Activated gamma-delta T cell treated with Interleukin-2 at 50 U/mL for 16 hours (primary cell): ENCODE results near the gene ARIH2.
A peak's percentile ranks its signal among the peaks of the same experiment; 100 is the strongest.
"Not testable (repeated sequence)": the region's sequence is repeated elsewhere in the genome, so short reads cannot be mapped to it uniquely, and the experiment has no call there.

ENCODE experiments used
- DNase-seq: peaks from one replicate; pipeline ENCODE4 v3.0.0-alpha.2; 2020

The ARIH2 gene

DNA sequence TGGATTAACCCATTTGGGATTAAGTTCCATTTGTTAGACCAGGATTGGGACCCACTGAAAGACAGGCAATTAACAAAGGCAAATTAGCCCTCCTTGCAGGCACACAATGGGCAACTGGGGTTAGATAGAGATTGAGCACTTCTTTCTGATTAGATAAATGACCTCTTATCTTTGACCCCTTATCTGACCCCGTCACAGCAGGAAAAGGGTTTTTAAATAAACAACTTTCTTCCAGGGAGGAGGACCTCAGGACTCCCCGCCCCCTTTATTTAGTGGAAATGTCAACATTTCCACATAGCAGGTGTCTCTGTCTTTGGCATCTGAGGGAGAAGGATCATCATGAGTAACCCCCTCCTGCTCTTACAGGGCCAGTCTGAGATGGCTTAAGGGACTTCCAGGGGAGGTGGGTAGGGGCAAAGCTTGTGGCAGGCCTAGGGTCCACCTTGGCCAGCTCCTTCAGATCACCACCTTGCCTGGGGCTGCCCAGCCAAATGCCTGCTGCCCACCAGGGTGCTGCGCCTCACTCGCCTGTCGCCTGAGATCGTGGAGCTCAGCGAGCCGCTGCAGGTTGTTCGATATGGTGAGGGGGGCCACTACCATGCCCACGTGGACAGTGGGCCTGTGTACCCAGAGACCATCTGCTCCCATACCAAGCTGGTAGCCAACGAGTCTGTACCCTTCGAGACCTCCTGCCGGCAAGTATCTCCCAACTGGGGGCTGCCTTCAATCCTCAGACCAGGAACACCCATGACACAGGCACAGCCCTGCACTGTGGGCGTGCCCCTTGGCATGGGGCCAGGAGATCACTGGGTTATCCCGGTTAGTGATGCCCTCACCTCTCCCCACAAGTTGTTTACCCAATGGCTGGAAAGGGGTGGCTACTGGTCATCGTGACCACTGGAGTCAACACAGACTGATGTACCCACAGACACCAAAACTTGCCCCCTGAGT, 86.0 kb downstream of the ARIH2 start:
- DNase-seq = no peak

DNA sequence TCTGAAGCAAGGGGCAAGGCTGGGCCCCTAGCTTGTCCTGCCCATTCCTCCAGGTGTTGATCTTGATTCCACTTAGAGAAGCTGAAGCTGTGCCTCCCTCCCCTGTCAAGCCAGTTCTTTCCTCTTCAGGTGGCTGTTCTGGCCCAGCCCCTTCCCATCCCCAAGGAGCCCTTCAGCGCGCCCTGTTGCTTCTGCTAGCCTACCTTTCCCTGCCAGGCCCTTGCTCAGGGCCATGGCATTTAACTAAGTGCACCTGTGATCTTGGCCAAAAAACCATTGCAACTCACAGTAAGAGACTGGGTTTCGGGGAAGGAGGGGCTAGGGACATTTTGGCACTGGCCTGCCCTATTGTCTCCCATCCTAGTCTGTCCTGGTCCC, 86.7 kb downstream of the ARIH2 start:
- no peak for DNase-seq

DNA sequence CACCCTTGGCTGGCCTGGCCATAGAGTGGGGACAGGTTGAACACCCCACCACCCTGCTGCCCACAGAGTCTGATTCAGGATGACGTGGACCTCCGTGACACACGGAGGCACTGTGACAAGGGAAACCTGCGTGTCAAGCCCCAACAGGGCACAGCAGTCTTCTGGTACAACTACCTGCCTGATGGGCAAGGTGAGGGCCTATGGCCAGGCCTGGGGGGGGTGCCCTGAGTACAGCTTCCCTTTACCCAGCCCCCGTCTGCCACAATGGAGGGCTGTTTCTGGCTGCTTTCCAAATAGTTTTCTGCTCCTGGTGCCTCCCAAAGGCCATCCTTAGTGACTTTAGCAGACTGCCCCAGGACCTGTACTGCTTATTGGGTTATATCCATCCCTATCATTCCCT, 87.4 kb downstream of the ARIH2 start:
- DNase-seq = no peak

- no peak for DNase-seq
Observed at GRCh38 chr3:49006408-49007067, 87.9 kb downstream of the ARIH2 start.

- peak; percentile 97 for DNase-seq
Observed at GRCh38 chr3:49007068-49007770, 88.6 kb downstream of the ARIH2 start, which contains the start of gene WDR6. WDR6 (plus strand) TSS chr3:49007391; CDS start chr3:49007432, 41 bp downstream.

DNA sequence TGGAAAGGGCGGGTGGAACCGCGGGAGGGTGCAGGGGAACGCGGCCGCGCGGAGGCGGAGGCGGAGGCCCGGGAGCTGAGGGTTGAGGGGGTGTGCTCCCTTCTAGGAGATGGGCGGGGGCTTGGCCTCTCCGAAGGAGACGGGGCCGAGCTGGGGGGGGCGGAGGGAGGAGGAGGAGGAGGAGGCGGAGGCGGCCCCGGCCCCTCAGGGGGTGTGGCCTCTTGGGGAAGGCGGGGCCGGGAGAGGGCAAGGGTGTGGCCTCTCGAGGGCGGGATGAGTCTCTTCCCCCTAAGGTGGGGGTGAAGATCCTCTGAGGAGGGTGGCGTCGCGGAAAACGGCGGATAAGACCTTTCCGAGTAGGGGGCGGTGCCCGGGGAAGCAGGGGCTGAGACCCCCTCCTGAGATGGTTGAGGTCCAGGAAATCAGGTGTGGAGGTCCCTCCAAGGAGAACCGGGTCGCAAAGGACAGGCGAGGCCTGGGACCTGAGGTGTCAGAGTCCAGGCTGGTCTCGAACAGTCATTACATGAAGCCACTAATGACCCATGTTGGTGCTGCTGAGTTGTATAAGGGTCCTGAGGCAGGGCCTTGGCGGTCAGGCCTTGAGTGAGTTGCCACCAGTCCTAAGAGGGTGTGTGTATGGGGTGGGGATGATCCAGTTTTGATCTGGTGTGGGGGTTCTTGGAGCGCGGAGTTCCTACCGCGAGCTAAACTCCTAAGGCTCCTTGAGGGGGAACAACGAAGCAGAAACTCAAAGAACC, 89.3 kb downstream of the ARIH2 start:
- DNase-seq = peak; percentile 78

- not testable (repeated sequence) for DNase-seq
Observed at GRCh38 chr3:49008627-49009026, 90.0 kb downstream of the ARIH2 start.

DNA sequence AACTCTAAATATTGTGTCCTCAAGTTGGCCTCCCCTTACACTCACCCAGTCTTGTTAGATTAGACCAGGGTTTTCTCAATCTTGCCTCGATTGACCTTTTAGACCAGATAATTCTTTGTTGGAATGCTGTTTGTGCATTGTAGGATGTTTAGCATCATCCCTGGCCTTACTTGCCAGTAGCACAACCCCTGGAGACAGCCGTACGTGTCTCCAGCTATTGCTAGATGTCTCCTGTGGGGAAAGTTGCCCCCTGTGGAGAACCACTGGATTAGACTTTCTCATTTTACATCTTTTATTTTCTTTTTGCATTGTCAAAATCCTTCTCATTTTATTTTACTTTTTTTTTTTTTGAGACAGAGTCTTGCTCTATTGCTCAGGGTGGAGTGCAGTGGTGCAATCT, 90.8 kb downstream of the ARIH2 start:
- DNase-seq = no peak

GRCh38 chr3:49012441-49013017, 93.9 kb downstream of the ARIH2 start:
- no peak for DNase-seq

DNA sequence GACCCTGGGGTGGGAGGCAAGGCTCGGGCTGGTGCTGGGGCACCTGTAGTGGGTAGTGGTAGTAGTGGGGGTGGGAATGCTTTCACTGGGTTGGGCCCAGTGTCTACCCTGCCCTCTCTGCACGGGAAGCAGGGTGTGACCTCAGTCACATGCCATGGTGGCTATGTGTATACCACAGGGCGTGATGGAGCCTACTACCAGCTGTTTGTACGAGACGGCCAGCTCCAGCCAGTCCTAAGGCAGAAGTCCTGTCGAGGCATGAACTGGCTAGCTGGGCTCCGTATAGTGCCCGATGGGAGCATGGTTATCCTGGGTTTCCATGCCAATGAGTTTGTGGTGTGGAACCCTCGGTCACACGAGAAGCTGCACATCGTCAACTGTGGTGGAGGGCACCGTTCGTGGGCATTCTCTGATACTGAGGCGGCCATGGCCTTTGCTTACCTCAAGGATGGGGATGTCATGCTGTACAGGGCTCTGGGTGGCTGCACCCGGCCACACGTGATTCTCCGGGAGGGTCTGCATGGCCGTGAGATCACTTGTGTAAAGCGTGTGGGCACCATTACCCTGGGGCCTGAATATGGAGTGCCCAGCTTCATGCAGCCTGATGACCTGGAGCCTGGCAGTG, 94.6 kb downstream of the ARIH2 start:
- DNase-seq = no peak

DNA sequence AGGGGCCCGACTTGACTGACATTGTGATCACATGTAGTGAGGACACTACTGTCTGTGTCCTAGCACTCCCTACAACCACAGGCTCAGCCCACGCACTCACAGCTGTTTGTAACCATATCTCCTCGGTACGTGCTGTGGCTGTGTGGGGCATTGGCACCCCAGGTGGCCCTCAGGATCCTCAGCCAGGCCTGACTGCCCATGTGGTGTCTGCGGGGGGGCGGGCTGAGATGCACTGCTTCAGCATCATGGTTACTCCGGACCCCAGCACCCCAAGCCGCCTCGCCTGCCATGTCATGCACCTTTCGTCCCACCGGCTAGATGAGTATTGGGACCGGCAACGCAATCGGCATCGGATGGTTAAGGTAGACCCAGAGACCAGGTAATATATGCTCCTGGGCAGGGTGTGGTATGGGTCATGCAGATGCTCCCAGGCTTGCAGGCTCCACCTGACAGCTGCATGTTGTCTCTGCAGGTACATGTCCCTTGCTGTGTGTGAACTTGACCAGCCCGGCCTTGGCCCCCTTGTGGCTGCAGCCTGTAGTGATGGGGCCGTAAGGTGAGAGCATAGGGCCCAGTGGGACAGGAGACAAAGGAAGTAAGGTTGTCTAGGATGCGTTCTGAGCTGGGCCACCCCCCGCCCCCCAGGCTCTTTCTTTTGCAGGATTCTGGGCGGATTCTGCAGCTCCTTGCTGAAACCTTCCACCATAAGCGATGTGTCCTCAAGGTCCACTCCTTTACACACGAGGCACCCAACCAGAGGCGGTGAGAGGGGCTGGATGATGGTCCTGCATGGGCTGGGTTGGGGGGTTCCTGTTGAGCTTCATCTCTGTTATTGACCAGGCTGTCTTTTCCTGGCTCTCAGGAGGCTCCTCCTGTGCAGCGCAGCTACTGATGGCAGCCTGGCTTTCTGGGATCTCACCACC, 95.4 kb downstream of the ARIH2 start:
- DNase-seq = peak; percentile 50

GRCh38 chr3:49015072-49015471, 96.4 kb downstream of the ARIH2 start:
- no peak for DNase-seq

GRCh38 chr3:49015765-49016164, 97.1 kb downstream of the ARIH2 start:
- DNase-seq = no peak

- no peak for DNase-seq
Observed at GRCh38 chr3:49016414-49017228, 98.0 kb downstream of the ARIH2 start.

GRCh38 chr3:49017229-49017970, 98.8 kb downstream of the ARIH2 start:
- DNase-seq = no peak

DNA sequence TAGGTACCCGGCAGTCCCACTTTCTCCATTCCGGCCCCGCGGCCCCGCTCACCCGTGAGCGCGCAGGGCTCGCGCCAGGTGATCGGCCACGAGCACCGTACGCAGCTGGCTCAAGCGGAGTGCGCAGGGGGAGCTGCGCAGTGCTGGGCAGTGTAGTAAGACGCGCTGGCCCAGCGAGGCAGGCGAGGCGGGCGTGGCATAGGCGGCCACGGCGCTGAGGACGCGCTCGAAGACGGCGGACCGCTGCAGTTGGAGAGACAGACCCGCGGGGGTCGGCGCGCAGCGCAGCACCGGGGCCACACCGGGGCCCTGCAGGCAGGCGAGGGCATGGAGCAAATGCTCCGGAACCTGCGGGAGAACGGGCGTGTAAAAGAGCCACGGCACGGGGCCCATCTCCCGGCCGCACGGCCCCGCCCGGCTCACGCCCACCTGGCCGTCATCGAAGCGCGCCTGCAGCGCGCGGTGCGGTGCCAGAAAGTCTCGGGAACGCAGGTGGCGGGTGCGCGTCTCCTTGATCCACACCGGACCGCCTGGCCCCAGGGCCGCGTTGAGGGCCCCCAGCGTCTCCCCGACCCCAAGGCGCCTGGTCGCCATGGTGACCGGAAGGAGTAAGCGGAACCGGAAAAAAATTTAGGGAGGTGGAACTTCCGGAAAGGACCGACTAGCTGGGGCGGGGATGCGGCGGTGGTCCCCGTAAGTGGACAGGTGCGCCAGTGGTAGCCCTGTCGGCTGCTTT, 99.5 kb downstream of the ARIH2 start, which contains the start of gene DALRD3:
DALRD3 (minus strand) TSS at position 610 of the 736 bp plus-strand sequence; CDS start at position 594, 16 bp downstream.
- peak; percentile 49 for DNase-seq

DNA sequence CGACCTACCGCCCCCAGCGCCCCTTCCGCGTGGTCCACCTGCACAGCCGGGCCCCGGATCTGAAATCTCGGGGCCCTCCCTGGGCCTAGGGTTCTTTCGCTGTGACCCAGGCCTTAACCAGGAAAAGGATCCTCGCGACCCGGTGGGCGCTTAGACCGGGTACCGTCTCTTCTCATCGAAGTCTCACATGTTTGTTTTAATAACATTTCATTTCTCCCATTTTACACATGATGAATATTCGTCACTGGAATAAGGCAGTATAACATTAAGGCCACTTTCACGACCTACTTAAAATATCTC, 100.0 kb downstream of the ARIH2 start:
- DNase-seq = no peak

DNA sequence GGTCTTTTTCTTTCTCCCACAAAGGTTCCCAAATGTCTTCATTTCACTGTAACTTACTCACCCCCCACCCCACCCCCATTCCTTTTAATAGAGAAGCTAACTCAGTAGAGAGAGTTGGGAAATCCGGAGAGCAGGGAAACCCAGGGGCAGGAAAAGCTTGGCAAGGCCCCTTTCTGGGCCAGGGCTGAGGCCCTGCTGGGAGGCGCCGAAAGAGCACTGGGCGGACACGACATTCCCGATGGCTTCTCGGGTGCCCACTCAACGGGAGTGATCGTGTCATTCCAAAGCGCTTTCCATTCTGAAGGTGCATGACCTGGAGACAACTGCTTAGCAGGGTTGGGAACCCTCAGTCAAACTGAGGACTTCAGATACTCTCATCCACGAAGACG, 101.3 kb downstream of the ARIH2 start:
- DNase-seq = no peak
